ENCODE measurements around the gene CDC25B. TPM values are rescaled to one million over a fixed set of nuclear protein-coding genes. Genes with fewer than 3 reads are reported as not detected.

The CDC25B gene
- polyA plus RNA-seq, 1 donor = 122 TPM

DNA sequence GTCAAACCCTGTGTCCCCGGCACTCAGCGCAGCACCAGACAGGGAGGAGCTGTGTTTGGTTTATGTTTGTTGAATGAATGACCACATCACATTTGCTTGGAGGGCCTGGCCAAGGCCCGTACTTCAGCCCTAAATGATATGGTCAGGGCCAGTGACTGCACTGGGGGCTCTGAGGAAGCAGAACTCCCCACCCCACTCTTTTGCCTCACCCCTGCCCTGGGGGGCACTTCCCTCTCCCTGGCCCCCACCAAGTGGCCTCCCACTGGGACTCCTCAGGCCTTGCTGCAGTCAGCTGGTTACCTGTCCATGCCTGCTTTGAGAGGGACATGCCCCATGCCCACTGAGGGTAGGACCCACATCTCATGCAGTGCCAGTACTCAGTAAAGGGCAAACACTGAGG lies 31.5 kb upstream of the CDC25B start:
- no peak for DNase-seq

DNA sequence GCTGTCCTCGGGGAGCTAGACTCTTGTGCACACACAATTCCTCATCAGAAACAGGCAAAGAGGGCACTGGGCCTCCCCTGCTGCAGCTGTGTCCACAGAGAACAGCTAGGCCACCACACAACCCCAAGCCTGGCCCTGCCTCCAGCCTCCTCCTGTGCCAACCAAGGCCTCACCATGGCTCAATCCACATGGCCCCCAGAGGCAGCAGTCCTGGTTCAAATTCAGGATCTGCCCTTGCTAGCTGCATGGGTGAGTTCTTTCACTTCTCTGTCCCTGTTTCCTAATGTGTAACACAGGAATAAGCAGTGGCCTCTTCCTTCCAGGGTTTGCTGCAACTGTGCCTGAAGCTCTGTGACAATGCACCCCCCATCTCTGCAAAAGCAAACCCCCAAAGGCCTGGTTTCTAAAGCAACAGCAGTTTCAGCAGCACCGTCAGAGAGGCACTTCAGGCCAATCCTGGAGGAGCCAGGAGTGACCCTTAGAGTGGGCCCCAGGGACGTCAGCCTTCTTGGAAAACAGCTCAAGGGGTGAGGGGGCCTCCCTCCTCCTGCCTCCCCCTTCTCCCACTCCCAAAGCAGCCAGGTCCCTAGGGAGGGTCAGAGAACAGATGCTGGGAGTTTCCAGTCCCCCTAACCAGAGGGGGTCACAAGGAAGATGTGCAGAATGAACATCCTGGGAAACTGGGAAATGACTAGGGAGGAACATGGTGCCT lies 30.8 kb upstream of the CDC25B start:
- DNase-seq = no peak

DNA sequence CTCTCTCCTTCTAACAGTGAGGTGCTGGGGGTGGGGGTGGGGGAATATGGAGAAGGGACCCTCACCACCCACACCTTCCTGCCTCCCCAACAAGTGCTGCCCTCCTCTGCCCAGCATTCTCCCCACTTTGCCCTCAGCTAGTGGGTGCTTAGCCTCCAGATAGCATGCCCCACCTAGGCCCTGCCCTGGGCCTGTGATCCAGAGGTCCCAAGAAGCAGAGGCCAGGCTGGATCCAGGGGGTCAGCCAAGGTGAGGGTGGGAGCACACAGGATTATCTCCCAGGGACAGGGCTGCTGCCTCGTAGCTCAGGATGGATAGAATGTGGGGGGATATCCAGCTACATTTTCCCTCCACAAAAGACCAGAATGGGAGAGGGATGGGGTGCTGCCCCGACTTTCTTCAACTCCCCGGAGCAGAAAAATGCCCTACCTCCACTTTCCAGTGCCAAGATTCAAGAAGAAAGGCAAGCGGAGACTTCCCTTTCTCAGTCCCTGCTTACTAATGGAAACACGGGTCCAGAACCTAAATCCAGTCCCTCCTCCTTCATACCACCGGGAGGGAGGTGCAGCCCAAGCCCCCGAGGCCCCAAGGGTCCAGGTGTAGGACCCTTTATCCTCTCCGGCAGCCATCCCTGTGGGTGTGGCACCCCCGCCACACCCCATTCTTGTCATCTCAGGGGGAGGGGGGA lies 29.5 kb upstream of the CDC25B start:
- no peak for DNase-seq

DNA sequence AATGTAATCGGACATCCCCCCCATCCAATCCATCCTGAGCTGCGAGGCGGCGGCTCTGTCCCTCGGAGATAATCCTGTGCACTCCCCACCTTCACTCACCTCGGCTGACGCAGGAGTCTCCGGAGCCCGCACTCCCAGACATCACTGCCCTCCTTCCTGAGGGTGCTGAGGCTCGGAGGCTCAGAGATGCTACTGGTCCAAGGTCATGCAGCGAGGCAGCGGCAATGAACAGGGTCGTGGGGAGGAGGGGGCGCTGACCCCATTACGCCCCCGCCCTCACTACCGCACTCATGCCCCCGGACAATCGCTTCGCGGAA lies 29.0 kb upstream of the CDC25B start:
- no peak for DNase-seq

DNA sequence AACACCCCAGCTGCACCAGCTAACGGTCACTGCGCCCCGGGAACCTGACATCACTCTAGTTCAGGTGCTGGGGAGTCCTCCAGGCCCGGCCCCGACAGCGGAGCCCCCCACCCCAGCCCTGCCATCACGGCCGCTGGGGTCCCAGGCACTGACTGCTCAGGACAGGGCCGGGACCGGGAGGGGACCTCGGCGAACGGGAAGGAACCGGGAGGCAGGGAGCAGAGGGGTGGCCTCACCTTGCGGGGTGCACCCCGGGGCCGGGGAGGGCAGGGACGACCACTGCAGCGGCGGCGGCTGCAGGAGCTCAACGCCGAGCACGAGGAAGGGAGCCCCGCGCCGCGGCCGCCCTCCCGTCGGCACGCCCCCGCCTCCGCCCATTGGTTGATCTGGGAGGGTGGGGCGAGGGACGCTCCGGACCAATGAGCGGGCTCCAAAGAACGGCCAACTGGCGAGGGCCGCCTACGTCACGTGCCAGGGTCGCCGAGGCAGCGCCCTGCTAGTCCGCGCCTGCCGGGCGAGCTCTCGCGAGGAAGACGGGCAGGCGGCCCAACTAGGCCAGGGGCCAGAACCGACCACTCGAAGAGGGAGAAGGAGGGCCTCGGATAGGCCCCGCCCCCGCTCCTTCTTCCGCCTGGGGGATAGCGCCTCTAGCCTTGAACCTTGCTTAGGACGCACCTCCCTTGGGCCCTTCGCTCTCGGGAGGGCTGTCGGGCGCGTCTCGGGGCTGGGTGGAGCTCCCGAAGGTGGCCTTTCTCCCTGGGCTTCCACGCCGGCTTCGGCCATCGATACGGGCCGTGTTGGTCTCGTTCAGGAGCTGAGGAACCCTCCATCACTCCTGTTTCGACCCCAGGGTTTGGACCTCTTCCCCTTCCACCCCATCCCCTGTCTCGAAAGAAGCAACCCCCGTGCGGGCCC lies 28.4 kb upstream of the CDC25B start, which contains the start of gene ADISSP:
Gene ADISSP (minus strand): TSS at position 327 of the 915 bp plus-strand sequence. CDS start 7,653 bp downstream, outside the sequence.
- peak; percentile 99 for DNase-seq

DNA sequence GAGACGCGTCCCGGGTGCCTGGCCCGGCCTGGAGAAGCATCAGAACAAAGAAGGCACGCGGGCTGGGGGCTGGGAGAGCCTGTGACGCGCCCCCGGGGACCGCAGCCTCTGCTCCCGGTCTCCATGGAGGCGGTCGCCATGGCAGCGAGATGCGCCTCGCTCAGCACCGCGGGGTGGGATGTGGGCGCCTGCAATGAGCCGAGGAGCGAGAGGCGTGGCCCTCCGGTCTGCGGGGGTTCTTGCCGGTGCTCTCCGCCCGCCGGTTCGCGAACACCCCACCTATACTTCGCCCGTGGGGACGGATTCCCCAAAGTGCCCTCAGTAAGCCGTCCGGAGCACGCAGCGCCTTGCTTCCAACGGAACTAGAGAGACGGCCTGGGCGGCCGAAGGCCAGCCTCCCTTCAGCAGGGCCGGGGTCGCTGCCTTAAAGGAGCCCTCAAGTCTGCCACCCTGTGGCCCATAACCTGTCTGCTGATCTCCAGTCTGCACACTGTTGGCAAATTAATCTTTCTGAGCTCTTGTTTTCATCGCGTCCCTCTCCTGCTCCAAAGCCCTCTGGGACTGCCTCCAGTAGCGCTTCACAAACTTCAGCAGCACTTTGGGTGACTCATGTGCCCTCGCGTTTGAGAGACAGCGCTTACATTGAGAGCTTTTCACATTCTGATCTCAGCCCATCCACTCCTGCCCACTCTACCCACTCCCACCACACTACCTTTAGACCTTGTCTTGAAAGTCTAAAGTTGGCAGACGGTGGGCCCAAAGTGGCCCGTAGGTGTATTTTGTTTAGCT lies 27.6 kb upstream of the CDC25B start:
- DNase-seq = peak; percentile 76

DNA sequence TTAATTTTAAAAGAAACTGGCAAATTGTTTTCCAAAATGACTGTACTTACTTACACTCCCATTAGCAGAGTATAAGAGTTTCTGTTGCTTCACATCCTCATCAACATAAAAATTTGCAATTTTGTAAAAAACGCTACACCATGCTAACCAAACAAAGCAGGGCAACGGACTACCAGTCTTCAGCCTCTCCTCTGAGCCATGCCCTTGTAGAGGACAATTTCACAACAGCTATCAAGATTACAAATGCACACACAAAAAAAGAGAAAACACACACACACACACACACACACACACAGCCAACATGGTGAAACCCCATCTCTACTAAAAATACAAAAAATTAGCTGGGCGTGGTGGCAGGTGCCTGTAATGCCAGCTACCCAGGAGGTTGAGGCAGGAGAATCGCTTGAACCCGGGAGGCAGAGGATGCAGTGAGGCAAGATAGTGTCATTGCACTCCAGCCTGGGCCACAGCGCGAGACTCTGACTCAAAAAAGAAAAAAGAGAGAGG lies 24.5 kb upstream of the CDC25B start:
- DNase-seq = no peak

DNA sequence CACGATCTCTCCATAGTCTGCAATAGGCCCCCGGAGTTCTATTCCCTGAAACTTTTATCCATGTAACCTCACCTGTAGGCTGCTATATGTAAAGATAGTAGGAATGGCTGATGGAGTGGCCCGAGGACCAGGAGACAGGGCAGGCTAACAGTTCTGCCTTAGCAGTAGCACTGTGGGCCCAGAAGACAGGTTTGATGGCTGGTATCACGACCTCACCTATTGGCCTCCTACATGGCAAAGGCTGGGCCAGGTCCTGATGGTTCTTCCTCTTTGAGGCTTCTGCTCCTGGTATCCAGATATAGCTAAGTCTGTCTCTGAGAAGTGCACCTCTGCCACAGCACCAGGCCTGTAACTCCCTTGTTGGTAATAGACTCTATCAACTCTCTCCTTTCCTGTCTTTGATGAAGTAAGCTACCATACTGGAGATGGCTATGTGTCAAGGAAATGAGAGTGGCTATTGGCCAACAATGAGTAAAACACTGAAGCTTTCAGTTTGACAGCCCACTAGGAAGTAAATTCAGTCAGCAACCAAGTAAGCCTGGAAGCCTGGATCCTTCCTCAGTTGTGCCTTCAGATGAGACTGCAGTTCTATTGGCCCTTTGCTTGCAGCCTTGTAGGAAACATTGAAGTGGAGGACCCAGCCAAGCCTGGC lies 20.5 kb upstream of the CDC25B start:
- DNase-seq = no peak

DNA sequence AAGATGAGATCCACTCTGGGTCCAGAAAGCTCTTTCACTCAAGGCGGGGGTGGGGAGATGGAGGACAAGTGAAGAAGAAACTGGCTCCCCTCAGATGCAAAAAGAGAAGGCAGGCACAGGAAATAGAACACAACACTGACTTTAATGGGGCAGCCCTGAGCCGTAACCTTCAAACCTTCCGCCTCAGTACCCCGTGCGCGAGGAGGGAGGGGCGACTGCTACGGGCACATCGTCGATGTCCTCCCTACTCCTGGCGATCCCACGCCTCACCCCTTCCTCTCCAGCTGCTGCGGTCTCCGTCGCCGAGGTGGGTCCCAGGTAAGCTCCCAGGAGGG lies 18.8 kb upstream of the CDC25B start:
- no peak for DNase-seq

DNA sequence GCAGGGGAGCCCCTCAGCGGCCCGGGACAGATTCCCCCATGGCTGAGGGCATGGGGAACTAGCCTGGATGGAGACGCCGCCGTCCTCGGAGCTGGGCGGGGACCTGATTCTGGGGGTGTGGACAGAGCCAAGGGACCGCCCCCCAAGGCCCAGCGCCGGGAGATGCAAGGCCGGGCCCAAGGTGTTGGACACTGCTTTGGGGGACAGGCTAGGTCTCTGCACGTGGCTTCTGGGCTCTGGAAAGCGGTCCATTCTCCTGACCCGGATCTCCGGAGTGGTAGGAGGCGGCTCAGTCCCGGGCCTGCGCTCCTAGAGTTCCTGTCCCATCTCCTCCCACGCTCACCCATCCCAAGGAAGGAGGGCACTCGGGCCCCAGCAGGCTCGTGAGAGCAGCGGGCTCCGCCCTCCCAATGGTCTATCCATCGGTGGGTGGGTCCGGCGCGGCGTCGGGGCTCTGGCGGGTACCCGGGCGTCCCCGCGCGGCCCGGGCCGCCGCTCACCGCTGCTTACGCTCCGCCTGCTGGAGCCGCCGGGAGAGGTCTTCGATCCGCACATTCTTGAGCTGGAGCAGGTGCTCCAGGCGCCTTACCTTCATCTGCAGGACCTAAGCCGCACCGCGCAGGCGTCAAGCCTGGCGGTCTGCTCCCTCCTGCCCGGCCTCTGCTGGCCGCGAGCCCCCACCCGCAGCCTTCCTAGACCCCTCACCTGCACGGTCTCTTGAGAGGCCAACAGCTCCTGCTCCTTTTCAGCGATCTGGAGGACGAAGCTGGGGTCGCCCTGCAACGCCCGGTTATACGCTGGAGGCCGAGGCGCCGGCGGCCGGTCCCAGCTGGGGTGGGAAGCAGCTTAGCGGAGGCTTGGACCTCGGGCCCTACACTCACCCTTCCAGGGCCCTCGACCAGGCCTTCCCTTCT lies 18.1 kb upstream of the CDC25B start:
- DNase-seq = no peak

DNA sequence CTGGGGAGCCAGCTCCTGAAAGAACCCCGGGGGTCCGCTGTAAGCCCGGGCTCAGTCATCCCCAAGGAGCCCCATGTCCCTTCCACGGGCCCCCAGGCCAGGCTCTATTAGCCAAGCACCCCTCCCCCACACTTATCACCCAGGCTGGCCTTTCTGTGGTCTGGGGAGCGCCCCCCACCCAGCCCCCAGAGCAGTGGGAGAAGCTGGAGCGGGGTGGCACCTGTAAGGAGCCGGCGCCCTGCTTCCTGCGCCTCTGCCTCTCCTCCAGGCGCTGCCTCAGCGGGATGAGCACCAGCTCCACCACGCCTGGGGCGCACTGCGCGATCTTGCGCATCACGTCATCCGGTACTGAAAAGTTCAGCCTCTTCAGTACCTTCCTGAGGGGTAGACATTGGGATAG lies 17.1 kb upstream of the CDC25B start:
- DNase-seq = no peak

DNA sequence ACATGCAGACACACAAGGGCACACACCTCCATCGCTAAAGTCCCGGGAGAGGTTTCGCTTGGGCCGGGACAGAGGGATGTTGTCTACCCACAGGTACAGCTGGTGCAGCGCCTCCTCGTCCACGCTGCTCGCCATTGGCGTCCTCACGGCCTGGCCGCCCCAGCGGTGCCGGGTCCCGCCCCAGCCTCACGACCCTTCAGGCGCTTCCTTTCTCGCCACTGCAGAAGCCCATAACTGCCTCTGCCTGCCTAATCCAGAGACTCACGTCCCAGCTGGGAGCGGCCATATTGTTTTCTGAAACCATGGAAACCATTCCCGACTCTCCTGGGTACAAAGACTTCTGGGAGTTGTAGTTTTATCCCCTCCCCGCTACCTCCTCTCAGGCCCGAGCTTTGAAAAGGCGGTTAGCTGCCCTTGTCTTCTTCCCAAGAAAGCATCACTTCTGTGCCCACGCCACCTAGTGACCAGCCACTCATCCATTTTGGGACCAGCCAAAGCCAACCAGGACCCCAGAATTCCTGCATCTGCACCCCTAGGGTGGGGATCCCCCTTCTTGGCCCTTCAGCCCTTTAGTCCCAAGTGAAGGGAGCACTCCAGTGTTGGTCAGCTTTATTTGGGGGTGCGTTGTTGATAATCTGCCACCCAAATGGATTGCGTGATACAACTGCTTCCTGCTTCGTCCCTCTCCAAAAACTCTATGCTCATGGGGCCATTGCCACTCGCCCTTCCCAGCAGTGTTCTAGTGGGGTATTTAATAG lies 14.8 kb upstream of the CDC25B start, which contains the start of gene SPEF1:
Gene SPEF1 (minus strand): TSS at position 296 of the 758 bp plus-strand sequence. CDS start 161 bp downstream, at position 135.
- peak; percentile 88 for DNase-seq

DNA sequence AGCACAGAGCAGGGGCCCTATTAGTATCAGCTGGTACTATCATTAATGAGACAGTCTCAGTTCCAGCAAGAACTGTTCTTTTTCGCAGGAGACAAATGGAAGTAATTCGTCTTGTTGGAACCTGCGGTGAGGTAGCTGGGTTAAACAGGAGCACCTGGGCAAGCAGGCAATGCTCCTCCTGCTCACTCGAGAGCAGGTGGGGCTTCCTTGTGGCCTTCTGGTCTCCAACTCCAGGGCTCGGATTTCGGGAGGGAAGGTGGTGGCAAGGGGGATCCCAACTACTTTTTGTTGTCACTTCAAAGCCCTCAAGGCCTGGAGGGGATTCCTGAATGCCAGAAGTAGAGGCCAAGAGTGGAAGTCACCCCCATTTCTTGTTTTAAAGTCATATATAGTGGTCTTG lies 13.5 kb upstream of the CDC25B start:
- DNase-seq = no peak

DNA sequence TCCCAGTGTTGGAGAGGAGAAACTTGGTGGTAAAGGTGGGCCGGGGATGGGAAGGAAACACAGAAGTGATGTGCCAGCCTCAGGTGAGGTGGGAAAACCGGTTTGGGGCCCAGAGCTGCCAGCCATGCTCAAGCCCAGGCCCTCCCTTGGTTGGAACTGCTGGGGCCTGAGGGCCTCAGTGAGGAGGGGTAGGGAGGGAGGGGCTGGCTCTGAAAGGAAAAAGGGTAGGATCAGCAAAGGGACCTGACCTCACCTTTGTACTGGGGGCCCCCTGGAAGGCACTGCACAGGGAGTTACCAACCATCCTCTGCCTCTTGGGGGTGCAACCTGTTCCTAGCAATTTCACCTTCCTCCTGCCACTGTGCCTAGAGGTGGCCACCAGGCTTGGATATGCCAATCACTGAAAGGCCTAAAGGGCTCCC lies 13.0 kb upstream of the CDC25B start:
- DNase-seq = no peak

DNA sequence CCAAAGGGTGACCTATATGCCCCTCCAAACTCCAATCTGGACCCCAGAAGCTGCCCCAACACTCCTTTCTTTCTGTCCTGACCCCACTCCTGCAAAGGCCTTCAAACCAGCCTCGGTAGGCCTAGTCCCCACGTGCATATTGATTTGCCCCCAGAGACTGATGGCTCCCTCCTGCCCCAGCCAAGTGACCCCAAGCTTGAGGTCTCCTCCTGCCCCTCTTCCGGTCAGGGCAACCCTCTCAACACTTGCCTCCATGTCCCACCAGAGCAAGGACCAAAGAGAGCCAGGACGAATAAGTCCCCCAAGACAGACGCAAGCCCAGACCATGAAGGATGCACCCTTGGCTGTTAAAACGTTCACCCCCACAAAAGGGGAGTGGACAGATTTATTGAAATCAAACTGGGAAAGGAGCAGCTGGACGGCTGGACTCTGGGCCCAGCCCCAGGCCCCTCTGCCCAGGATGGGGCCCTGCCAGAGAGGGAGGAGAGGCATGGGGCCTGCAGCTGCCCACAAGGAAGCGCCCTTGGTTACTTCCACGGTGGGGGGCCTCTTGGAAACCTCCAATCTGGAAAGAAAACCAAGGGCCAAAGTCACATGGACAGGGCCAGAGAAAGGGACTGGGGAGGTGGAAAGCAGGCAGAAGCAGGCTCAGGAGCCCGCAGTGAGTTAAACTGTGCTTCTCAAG lies 12.5 kb upstream of the CDC25B start:
- DNase-seq = no peak

DNA sequence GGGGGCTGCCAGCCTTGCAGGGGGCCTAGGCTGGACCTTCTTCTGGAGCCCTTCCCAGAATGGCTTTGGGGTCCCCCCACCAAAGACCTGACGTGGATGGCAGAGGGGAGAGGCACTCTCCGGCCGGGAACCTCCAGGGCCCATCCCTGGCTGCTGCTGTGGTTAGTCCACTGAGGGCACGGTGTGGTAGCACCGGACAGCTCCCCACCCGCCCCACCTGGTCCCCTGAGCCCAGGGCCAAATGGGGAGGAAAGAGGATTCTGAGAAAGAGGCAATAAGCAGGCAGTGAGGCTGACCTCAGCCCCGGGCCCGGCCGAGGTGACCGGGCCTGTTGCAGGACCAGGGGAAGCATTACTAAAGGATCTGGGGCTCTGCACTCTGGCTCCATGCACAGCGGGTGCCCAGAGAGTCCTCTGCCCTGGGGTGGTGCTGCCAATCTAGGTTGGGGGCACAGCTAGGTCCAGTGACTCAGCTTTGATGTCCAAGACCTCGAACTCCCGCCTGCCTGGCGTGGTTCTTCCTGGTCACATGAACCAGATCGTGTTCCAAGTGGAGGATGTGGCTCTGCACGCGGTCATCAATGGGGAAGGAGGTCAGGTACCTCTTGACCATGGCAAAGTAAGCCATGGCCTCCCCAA lies 11.8 kb upstream of the CDC25B start:
- no peak for DNase-seq

DNA sequence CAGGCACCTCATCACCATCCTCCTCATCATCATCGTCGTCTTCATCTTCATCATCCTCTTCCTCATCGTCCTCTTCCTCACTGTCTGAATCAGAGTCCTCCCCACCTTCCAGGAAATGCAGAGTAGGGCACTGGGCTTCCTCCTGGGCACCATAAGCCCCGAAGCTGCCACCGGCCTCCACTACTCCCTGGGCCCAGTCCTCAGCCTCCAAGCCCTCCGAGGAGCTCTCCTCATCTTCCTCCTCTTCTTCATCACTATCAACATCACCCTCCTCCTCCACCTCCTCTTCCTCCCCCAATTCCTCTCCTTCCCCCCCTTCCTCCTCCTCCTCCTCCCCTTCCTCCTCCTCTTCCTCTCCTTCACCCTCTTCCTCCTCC lies 11.3 kb upstream of the CDC25B start:
- DNase-seq = no peak

DNA sequence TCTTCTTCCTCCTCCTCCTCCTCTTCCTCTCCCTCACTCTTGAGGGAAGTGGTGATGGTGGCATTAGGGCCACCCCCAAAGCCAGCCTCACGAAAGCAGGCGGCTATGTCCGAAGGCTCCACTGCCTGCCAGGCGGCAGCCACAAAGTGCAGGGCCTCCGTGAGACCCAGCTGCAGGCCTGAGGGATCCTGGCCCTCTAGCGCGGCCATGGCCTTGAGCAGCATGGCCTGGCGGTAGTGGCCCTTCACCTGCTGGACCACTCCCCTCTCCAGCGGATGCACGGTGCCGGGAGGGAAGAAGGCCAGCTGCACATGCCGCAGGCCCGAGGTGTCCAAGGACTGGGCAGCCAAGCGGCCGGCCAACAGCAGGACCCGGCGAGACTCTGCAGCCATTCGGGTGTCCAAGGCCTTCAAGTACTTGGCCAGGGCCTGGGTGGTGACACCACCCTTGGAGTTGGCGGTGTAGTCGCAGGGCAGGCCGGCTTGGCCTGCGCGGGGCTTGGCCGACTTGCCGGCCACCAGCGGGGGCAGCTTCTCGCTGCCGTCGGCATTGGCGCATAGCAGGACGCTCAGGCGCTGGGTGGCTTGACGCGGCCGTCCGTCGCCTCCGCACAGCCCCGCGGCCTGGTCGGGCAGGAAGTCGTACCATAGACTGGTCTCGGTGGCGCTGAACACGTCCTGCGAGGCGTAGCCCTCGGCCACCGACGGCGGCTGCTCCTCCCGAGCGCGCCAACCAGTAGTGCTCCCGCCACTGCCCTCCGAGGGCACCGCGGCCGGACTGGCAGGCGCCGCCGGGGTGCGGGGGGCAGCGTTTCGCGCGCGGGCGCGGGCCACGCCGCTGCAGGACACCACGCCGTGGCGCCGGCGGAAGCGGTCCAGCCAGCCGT lies 10.6 kb upstream of the CDC25B start:
- DNase-seq = no peak
